Measurements from ENCODE around the gene MOB3B. TPM values are rescaled to one million over a fixed set of nuclear protein-coding genes. Genes with fewer than 3 reads are reported as not detected.
"Not testable (repeated sequence)": the region's sequence is repeated elsewhere in the genome, so short reads cannot be mapped to it uniquely, and the experiment has no call there.

Gene MOB3B
- total RNA-seq, 2 donors from 2014 or later = 0.85 to 2.9 TPM

DNA sequence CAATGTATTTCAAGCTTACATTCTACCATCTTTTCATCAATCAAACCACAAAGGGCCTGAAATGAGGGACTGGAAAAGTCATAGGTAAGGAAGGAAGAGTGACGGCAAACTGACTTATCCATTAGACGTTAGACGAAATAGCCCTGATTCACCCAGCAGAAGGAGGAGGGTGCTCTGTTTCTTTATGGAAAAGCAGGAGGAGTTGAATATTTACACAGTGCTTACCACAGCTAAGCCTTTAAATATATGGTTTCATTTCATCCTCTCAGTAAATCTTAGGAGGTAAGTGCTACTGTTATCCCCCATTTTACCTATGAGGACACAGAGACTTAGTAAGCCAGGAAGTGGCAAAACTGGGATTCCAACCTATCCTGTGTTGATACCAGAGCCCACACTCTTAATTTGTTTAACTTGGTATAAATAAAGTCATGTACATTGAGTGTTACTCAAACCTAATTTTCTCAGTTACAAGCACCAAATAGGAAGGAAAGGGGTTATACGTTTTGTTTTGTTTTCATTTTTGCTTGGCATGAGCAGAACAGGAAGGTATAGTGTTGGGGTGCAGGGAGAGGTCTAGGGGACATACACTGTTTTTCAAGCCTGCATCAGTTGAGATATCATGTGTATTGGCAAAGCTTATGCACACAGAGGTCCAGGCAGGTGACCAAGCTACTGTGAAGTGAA lies 103.6 kb downstream of the MOB3B start:
- Histone ChIP-seq H3K9me3 (no peaks in the 10 kb centered on the region), H3K4me1 (peaks cover 0 to 2% of the 10 kb centered on the region in 2 donors), H3K27me3 (no peaks in the 10 kb centered on the region), H3K27ac (no peak overlapping the region), H3K4me3 (no peak overlapping the region), H3K36me3 (no peaks in the 10 kb centered on the region)
- no peak for TF ChIP-seq CTCF (IDR thresholded peaks at IDR 0.05)
- no peak for DNase-seq (ENCODE audit: low spot score)

GRCh38 chr9:27423915-27424710 lies 105.5 kb downstream of the MOB3B start:
- H3K4me1 ChIP-seq = no peaks in the 10 kb centered on the region
- no peaks in the 10 kb centered on the region for H3K36me3 ChIP-seq
- no peaks in the 10 kb centered on the region for H3K27me3 ChIP-seq
- no peak for TF ChIP-seq CTCF (IDR thresholded peaks at IDR 0.05)
- no peak for DNase-seq (ENCODE audit: low spot score)
- no peak overlapping the region for H3K4me3 ChIP-seq
- H3K27ac ChIP-seq = no peak overlapping the region
- H3K9me3 ChIP-seq = no peaks in the 10 kb centered on the region

GRCh38 chr9:27422279-27422834 lies 107.3 kb downstream of the MOB3B start:
- DNase-seq (ENCODE audit: low spot score) = no peak
- Histone ChIP-seq H3K36me3 (no peaks in the 10 kb centered on the region), H3K9me3 (no peaks in the 10 kb centered on the region), H3K4me1 (no peaks in the 10 kb centered on the region), H3K27me3 (no peaks in the 10 kb centered on the region), H3K4me3 (no peak overlapping the region), H3K27ac (no peak overlapping the region)
- TF ChIP-seq CTCF (IDR thresholded peaks at IDR 0.05) = no peak

- no peaks in the 10 kb centered on the region for H3K27me3 ChIP-seq
These were observed 108.0 kb downstream of the MOB3B start for GRCh38 chr9:27421577-27421976.

GRCh38 chr9:27419558-27419957 lies 110.1 kb downstream of the MOB3B start:
- not testable (repeated sequence) for H3K4me1 ChIP-seq; H3K27me3 ChIP-seq; H3K4me3 ChIP-seq; DNase-seq (ENCODE audit: low spot score); H3K27ac ChIP-seq; H3K9me3 ChIP-seq; H3K36me3 ChIP-seq

More at GRCh38 chr9:27421577-27421976, 108.0 kb downstream of the MOB3B start:
- TF ChIP-seq CTCF (IDR thresholded peaks at IDR 0.05) = no peak
- H3K27ac ChIP-seq = no peak overlapping the region
- H3K4me3 ChIP-seq = no peak overlapping the region
- no peaks in the 10 kb centered on the region for H3K36me3 ChIP-seq
- H3K9me3 ChIP-seq = no peaks in the 10 kb centered on the region
- DNase-seq (ENCODE audit: low spot score) = no peak
- H3K4me1 ChIP-seq = no peaks in the 10 kb centered on the region

DNA sequence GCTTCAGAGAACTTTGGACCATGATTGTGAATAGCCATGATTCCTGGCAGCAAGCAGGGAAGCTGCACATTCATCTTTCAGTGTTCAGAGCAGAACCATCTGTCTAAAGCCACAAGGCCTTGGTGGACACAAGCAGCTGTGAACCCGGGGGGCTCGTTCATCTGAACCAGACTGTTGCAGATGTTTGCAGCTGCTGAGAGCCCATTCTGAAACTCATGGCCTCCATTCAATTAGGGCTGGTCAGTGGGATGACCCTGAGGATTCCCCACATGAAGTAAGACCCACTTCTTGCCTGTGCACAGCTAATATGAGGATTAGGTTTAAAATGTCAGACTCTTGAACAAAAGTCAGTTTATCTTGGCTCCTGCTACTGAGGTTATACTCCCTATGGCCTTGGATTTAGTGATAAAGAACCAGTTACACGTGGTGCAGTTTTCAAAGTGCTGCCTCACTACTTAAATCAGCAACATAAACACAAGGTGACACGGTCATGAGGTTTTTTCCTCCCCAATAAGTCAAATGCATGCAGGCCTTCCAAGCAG lies 115.3 kb downstream of the MOB3B start:
- no peak for TF ChIP-seq CTCF (IDR thresholded peaks at IDR 0.05)
- H3K27ac ChIP-seq = peak overlapping the region; percentile 12 to 38
- no peak for DNase-seq (ENCODE audit: low spot score)
- H3K4me3 ChIP-seq = no peak overlapping the region
- peaks cover 0 to 6% of the 10 kb centered on the region in 2 donors for H3K4me1 ChIP-seq
- H3K27me3 ChIP-seq = no peaks in the 10 kb centered on the region
- H3K36me3 ChIP-seq = no peaks in the 10 kb centered on the region
- H3K9me3 ChIP-seq = no peaks in the 10 kb centered on the region

Data from right atrium auricular region (tissue), 2 donors.